Measurements from ENCODE around the gene PKN2. TPM values are rescaled to one million over a fixed set of nuclear protein-coding genes. Genes with fewer than 3 reads are reported as not detected.

The PKN2 gene
- total and polyA plus RNA-seq, 2 experiments from 2014 or later, result 14.6 to 29.4 TPM

DNA sequence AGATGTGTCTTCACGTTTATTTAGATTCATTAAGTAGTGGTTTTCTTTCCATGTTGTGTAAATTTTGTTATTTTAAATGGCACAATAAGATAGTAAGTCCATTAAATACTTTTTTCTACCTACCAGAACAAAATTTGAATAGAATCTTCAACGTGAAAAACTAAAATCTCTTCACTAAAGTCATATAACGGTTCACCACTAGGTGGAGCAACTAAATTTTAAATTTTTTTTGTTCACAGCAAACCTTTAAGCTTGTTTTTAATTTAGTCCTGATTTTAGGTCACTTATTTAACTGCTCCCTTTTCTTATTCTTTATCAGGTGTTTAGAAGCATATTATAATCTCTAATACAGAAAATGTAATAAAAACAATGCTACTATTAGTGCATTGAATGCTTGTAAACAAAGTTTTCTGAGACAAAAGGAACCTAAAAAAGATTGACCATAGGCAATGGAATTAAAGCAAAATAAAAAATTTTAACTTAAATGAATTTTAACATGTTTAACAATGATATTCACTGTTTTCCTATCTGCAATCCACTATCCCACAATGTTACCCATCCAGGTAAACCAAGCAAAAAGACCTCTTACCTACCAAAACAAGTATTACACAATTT lies 28.3 kb upstream of the PKN2 start:
- Histone ChIP-seq H4K20me1 (replicated peaks; ENCODE audit: insufficient read depth) (no peaks in the 10 kb centered on the region), H3K27ac (ENCODE audit: low read depth) (no peak overlapping the region), H3K4me2 (no peak overlapping the region), H3K4me3 (no peak overlapping the region), H3K79me2 (replicated peaks; ENCODE audit: insufficient read depth) (no peaks in the 10 kb centered on the region), H3K4me1 (ENCODE audit: insufficient read depth) (no peaks in the 10 kb centered on the region), H2AFZ (no peak overlapping the region), H3K9me2 (ENCODE audit: insufficient read depth) (no peaks in the 10 kb centered on the region), H3K27me3 (ENCODE audit: insufficient read depth) (no peaks in the 10 kb centered on the region), H3K36me3 (ENCODE audit: insufficient read depth) (no peaks in the 10 kb centered on the region), H3F3A (replicated peaks; ENCODE audit: low read depth) (no peaks in the 10 kb centered on the region)
- ATAC-seq (no peak), DNase-seq (ENCODE audit: low spot score) (peak; percentile 53)
- Mint-ChIP-seq H3K27ac (no peak overlapping the region), H3K36me3 (ENCODE audit: low read depth) (no peaks in the 10 kb centered on the region), H3K4me1 (peaks cover under 1% of the 10 kb centered on the region; the same call in 2 of the 3 replicates), H3K27me3 (ENCODE audit: insufficient read depth, low read depth, poor library complexity) (no peaks in the 10 kb centered on the region), H3K9me3 (no peaks in the 10 kb centered on the region), H3K4me3 (no peak overlapping the region)
- no peak for TF ChIP-seq CREB1 (CRISPR knock-in tag; IDR thresholded peaks at IDR 0.05; ENCODE audit: low read depth)
- TF ChIP-seq, protein P1, sequence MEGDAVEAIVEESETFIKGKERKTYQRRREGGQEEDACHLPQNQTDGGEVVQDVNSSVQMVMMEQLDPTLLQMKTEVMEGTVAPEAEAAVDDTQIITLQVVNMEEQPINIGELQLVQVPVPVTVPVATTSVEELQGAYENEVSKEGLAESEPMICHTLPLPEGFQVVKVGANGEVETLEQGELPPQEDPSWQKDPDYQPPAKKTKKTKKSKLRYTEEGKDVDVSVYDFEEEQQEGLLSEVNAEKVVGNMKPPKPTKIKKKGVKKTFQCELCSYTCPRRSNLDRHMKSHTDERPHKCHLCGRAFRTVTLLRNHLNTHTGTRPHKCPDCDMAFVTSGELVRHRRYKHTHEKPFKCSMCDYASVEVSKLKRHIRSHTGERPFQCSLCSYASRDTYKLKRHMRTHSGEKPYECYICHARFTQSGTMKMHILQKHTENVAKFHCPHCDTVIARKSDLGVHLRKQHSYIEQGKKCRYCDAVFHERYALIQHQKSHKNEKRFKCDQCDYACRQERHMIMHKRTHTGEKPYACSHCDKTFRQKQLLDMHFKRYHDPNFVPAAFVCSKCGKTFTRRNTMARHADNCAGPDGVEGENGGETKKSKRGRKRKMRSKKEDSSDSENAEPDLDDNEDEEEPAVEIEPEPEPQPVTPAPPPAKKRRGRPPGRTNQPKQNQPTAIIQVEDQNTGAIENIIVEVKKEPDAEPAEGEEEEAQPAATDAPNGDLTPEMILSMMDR (conservative IDR thresholded peaks at IDR 0.05; ENCODE audit: low read depth in 2 of 2), result peak in 1 of 2 experiments; percentile 77; a peak in 3 of 4 replicates

DNA sequence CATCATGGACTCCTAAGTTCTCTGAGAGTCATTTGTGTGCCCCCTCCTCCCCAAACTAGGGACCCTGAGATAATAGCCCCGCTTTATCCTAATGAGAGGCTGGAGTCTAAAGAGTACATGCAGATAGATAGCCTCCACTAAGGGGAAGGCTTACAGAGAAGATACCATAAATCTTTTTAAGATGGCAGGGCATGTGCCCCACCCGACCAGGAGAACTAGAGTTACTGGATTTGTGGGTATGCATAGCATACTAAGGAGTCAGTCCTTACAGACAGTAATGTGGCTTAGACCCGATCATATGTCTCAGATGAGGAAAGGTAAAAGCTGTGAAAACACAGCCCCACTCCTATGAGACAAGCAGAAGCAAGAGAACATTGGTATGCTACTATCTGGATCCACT lies 25.7 kb upstream of the PKN2 start:
- no peaks in the 10 kb centered on the region for H3K27me3 Mint-ChIP-seq (ENCODE audit: insufficient read depth, low read depth, poor library complexity)
- no peaks in the 10 kb centered on the region for H3K36me3 ChIP-seq (ENCODE audit: insufficient read depth)
- DNase-seq (ENCODE audit: low spot score), result no peak
- H3K27me3 ChIP-seq (ENCODE audit: insufficient read depth), result no peaks in the 10 kb centered on the region
- H3K4me3 ChIP-seq, result no peak overlapping the region
- H3K9me2 ChIP-seq (ENCODE audit: insufficient read depth), result no peaks in the 10 kb centered on the region
- H3K4me1 Mint-ChIP-seq, result peaks cover 19% of the 10 kb centered on the region
- peaks cover 5% of the 10 kb centered on the region; the same call in 1 of the 2 replicates for H3K4me1 ChIP-seq (ENCODE audit: insufficient read depth)
- H4K20me1 ChIP-seq (replicated peaks; ENCODE audit: insufficient read depth), result no peaks in the 10 kb centered on the region
- no peaks in the 10 kb centered on the region for H3K36me3 Mint-ChIP-seq (ENCODE audit: low read depth)
- no peak overlapping the region for H3K27ac ChIP-seq (ENCODE audit: low read depth)
- no peak overlapping the region for H3K4me3 Mint-ChIP-seq
- no peaks in the 10 kb centered on the region for H3K79me2 ChIP-seq (replicated peaks; ENCODE audit: insufficient read depth)
- TF ChIP-seq, protein P2, sequence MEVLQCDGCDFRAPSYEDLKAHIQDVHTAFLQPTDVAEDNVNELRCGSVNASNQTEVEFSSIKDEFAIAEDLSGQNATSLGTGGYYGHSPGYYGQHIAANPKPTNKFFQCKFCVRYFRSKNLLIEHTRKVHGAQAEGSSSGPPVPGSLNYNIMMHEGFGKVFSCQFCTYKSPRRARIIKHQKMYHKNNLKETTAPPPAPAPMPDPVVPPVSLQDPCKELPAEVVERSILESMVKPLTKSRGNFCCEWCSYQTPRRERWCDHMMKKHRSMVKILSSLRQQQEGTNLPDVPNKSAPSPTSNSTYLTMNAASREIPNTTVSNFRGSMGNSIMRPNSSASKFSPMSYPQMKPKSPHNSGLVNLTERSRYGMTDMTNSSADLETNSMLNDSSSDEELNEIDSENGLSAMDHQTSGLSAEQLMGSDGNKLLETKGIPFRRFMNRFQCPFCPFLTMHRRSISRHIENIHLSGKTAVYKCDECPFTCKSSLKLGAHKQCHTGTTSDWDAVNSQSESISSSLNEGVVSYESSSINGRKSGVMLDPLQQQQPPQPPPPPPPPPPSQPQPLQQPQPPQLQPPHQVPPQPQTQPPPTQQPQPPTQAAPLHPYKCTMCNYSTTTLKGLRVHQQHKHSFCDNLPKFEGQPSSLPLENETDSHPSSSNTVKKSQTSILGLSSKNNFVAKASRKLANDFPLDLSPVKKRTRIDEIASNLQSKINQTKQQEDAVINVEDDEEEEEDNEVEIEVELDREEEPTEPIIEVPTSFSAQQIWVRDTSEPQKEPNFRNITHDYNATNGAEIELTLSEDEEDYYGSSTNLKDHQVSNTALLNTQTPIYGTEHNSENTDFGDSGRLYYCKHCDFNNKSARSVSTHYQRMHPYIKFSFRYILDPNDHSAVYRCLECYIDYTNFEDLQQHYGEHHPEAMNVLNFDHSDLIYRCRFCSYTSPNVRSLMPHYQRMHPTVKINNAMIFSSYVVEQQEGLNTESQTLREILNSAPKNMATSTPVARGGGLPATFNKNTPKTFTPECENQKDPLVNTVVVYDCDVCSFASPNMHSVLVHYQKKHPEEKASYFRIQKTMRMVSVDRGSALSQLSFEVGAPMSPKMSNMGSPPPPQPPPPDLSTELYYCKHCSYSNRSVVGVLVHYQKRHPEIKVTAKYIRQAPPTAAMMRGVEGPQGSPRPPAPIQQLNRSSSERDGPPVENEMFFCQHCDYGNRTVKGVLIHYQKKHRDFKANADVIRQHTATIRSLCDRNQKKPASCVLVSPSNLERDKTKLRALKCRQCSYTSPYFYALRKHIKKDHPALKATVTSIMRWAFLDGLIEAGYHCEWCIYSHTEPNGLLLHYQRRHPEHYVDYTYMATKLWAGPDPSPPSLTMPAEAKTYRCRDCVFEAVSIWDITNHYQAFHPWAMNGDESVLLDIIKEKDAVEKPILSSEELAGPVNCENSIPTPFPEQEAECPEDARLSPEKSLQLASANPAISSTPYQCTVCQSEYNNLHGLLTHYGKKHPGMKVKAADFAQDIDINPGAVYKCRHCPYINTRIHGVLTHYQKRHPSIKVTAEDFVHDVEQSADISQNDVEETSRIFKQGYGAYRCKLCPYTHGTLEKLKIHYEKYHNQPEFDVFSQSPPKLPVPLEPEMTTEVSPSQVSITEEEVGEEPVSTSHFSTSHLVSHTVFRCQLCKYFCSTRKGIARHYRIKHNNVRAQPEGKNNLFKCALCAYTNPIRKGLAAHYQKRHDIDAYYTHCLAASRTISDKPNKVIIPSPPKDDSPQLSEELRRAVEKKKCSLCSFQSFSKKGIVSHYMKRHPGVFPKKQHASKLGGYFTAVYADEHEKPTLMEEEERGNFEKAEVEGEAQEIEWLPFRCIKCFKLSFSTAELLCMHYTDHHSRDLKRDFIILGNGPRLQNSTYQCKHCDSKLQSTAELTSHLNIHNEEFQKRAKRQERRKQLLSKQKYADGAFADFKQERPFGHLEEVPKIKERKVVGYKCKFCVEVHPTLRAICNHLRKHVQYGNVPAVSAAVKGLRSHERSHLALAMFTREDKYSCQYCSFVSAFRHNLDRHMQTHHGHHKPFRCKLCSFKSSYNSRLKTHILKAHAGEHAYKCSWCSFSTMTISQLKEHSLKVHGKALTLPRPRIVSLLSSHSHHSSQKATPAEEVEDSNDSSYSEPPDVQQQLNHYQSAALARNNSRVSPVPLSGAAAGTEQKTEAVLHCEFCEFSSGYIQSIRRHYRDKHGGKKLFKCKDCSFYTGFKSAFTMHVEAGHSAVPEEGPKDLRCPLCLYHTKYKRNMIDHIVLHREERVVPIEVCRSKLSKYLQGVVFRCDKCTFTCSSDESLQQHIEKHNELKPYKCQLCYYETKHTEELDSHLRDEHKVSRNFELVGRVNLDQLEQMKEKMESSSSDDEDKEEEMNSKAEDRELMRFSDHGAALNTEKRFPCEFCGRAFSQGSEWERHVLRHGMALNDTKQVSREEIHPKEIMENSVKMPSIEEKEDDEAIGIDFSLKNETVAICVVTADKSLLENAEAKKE (CRISPR knock-in tag; IDR thresholded peaks at IDR 0.05), result no peak
- no peaks in the 10 kb centered on the region for H3K9me3 Mint-ChIP-seq
- no peaks in the 10 kb centered on the region for H3F3A ChIP-seq (replicated peaks; ENCODE audit: low read depth)
- no peak overlapping the region for H3K27ac Mint-ChIP-seq
- no peak overlapping the region for H2AFZ ChIP-seq
- no peak overlapping the region for H3K4me2 ChIP-seq
- ATAC-seq, result no peak

Measured in GM23338 (cell line).